HG02852 (cell line): Measurements from ENCODE around the gene RFT1.

ENCODE experiments used
- ATAC-seq: cut with Tn5 transposase; IDR thresholded peaks from one replicate; pipeline ENCODE4 v1.9.1; 2021; ENCODE audit warnings: mild to moderate bottlenecking, moderate library complexity; ENCODE audit not compliant: unreplicated experiment

RFT1 gene

GRCh38 chr3:53038679-53039375 lies 91.4 kb downstream of the RFT1 start:
- ATAC-seq: no peak
